GM23248 (cell line): ENCODE measurements around the gene TRAPPC2. TPM values are rescaled to one million over a fixed set of nuclear protein-coding genes. Genes with fewer than 3 reads are reported as not detected.
A peak's percentile ranks its signal among the peaks of the same experiment; 100 is the strongest.

Experiments used
- DNase-seq: peaks from one replicate; pipeline ENCODE4 v3.0.0-alpha.2; 2015
- H2AFZ ChIP-seq: fragments of 200-600 bp; sonication (generic); 2 replicates; pipeline ENCODE4 v1.6.1; 2016; ENCODE audit warnings: antibody characterized with exemption
- H3F3A ChIP-seq: fragments of 200-600 bp; sonication (generic); 2 replicates; pipeline ENCODE4 v1.6.1; 2016; ENCODE audit warnings: mild to moderate bottlenecking, antibody characterized with exemption, mixed run types; ENCODE audit not compliant: insufficient read depth
- H3K27ac ChIP-seq: fragments of 200-600 bp; sonication (generic); 2 replicates; pipeline ENCODE4 v1.5.1; 2016; ENCODE audit warnings: mild to moderate bottlenecking
- H3K27me3 ChIP-seq: fragments of 200-600 bp; sonication (generic); replicated peaks from 2 replicates; pipeline ENCODE4 v1.6.1; 2016; ENCODE audit warnings: mild to moderate bottlenecking; ENCODE audit not compliant: insufficient read depth
- H3K36me3 ChIP-seq: fragments of 200-600 bp; sonication (generic); 2 replicates; pipeline ENCODE4 v1.6.1; 2016; ENCODE audit warnings: low read depth, mild to moderate bottlenecking
- H3K4me1 ChIP-seq: fragments of 200-600 bp; sonication (generic); 2 replicates; pipeline ENCODE4 v1.6.1; 2016; ENCODE audit warnings: mild to moderate bottlenecking; ENCODE audit not compliant: insufficient read depth
- H3K4me2 ChIP-seq: fragments of 200-600 bp; sonication (generic); one replicate; pipeline ENCODE4 v1.6.1; 2016; ENCODE audit warnings: mild to moderate bottlenecking; ENCODE audit not compliant: unreplicated experiment
- H3K4me3 ChIP-seq: fragments of 200-600 bp; sonication (generic); 2 replicates; pipeline ENCODE4 v1.5.1; 2016; ENCODE audit warnings: mild to moderate bottlenecking
- H3K79me2 ChIP-seq: fragments of 200-600 bp; sonication (generic); 2 replicates; pipeline ENCODE4 v1.6.1; 2016; ENCODE audit warnings: mild to moderate bottlenecking; ENCODE audit not compliant: insufficient read depth
- H3K9ac ChIP-seq: fragments of 200-600 bp; sonication (generic); 2 replicates; pipeline ENCODE4 v1.6.1; 2016; ENCODE audit warnings: mild to moderate bottlenecking
- H3K9me2 ChIP-seq: fragments of 200-600 bp; sonication (generic); 2 replicates; pipeline ENCODE4 v1.6.1; 2016; ENCODE audit warnings: mixed run types, mild to moderate bottlenecking, moderate library complexity; ENCODE audit not compliant: insufficient read depth
- H3K9me3 ChIP-seq: fragments of 200-600 bp; sonication (generic); one replicate; pipeline ENCODE4 v1.6.1; 2017; ENCODE audit warnings: low read depth
- H4K20me1 ChIP-seq: fragments of 200-600 bp; sonication (generic); 2 replicates; pipeline ENCODE4 v1.6.0; 2016; ENCODE audit not compliant: insufficient read depth
- EZH2 ChIP-seq: fragments of 200-600 bp; sonication (generic); IDR thresholded peaks from 2 replicates; pipeline ENCODE4 v1.6.1; 2018; ENCODE audit warnings: antibody characterized with exemption, mild to moderate bottlenecking; ENCODE audit not compliant: insufficient read depth, poor library complexity, severe bottlenecking
- EZH2phosphoT487 ChIP-seq: fragments of 200-600 bp; sonication (generic); IDR thresholded peaks from 2 replicates; pipeline ENCODE4 v1.6.1; 2018; ENCODE audit warnings: antibody characterized with exemption, moderate library complexity, mild to moderate bottlenecking, low read depth; ENCODE audit not compliant: insufficient read depth
- WGBS, 2 experiments: methylation state at CpG; one replicate each; pipeline ENCODE4 v1.1.6; 2015 to 2017; ENCODE audit warnings: low lambda C conversion rate in 2 of 2, low coverage in 1 of 2; ENCODE audit errors: missing lambda C conversion rate in 2 of 2; 5-methylcytosine and 5-hydroxymethylcytosine counted together
- in situ Hi-C: fragments of 300-500 bp; cut with MboI; formaldehyde crosslinking; loops from 2 replicates; pipeline ENCODE4 v1.15.0; 2020
- polyA plus RNA-seq: library from polyadenylated mRNA; unstranded; fragments of >200 nt; fragmentation: Nextera tagmentation; extraction: Ambion mirVana; gene quantifications from 2 replicates; pipeline ENCODE4 v1.2.1, GENCODE V29; 2016
- total RNA-seq: library from RNA; depleted of rRNA; stranded (reverse); fragments of >200 nt; shearing (Covaris generic); gene quantifications from 2 replicates; pipeline ENCODE4 v1.2.3, GENCODE V29; 2014

The TRAPPC2 gene
- total and polyA plus RNA-seq, 2 experiments from 2014 or later: 10.4 to 12.0 TPM

DNA sequence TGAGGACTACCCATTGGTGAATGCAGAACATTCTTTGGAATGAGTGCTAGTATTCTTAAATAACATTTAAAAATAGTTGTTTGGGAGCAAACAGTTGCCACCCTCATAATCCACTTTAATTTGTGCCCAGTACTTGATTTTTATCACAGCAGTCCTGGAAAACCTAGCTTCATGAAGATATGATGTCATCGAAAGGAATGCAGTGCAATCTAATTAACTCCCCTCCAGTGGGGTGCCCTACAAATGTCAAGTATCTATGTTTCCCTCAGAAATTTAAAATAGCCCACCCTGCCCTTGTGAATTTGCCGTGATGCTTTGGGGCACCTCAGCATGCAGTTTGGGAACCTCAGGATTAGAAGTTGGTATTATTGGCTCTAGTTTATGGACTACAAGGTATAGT is 40.1 kb downstream of the TRAPPC2 start:
- Histone ChIP-seq H3K9me2 (no peaks in the 10 kb centered on the region), H3K27ac (peak overlapping the region; percentile 33; the same call in 1 of the 2 replicates), H3K9me3 (no peaks in the 10 kb centered on the region), H3K79me2 (peaks cover 100% of the 10 kb centered on the region), H3K36me3 (no peaks in the 10 kb centered on the region), H4K20me1 (peaks cover 7% of the 10 kb centered on the region; the same call in 1 of the 2 replicates), H3K4me3 (no peak overlapping the region), H3K9ac (peak overlapping the region; percentile 14; the same call in 1 of the 2 replicates), H2AFZ (no peak overlapping the region), H3F3A (no peaks in the 10 kb centered on the region), H3K4me2 (peak overlapping the region; percentile 42), H3K4me1 (peaks cover 43% of the 10 kb centered on the region), H3K27me3 (no peaks in the 10 kb centered on the region)
- TF ChIP-seq EZH2 (no peak), EZH2phosphoT487 (no peak)
- in situ Hi-C loops: no loop called here
- DNase-seq: peak; percentile 35
- 43 to 53% methylated on average over 2 of the region's 2 CpGs for WGBS, 2 experiments

DNA sequence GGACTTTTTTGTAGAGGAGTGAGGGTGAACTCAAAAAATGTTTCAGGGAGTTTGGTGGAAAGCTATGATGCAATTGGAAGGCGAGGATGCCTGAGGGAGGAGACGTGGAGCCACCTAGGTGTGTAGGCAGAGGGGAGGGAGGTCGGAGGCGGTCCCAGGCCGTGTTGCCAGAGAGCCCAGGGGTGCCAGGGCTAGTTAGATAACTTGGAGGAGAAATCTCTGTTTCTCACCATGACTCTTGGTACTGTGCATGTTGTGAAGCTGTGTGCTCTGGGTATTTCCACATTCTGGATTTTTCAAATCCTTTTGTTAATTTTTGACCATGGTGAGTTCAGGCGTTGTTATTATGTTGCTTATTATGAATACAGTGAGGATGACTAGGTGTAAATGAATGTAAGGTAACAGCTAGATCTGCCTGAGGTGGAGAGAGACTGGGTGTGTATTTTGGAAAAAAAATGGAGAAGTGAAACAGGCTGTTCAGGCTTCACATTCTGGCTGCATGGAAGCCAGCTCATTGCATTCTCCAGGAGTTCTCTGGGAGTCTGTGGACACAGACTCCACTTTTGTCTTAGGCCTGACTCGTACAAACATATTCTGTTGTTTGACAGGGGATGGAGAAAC is 41.0 kb downstream of the TRAPPC2 start:
- H3K9me3 ChIP-seq: no peaks in the 10 kb centered on the region
- H3K79me2 ChIP-seq: peaks cover 94% of the 10 kb centered on the region
- DNase-seq: peak; percentile 31
- no peak overlapping the region for H2AFZ ChIP-seq
- peak overlapping the region; percentile 27 for H3K4me2 ChIP-seq
- in situ Hi-C loops: no loop called here
- H4K20me1 ChIP-seq: peaks cover 7% of the 10 kb centered on the region; the same call in 1 of the 2 replicates
- TF ChIP-seq EZH2 (no peak), EZH2phosphoT487 (no peak)
- H3K9ac ChIP-seq: peak overlapping the region; percentile 14; the same call in 1 of the 2 replicates
- no peaks in the 10 kb centered on the region for H3F3A ChIP-seq
- 65 to 68% methylated on average over 7 of the region's 7 CpGs for WGBS, 2 experiments
- H3K4me1 ChIP-seq: peaks cover 34% of the 10 kb centered on the region
- no peaks in the 10 kb centered on the region for H3K27me3 ChIP-seq
- H3K36me3 ChIP-seq: no peaks in the 10 kb centered on the region
- no peaks in the 10 kb centered on the region for H3K9me2 ChIP-seq
- peak overlapping the region; percentile 33 for H3K27ac ChIP-seq
- no peak overlapping the region; the same call in 1 of the 2 replicates for H3K4me3 ChIP-seq

DNA sequence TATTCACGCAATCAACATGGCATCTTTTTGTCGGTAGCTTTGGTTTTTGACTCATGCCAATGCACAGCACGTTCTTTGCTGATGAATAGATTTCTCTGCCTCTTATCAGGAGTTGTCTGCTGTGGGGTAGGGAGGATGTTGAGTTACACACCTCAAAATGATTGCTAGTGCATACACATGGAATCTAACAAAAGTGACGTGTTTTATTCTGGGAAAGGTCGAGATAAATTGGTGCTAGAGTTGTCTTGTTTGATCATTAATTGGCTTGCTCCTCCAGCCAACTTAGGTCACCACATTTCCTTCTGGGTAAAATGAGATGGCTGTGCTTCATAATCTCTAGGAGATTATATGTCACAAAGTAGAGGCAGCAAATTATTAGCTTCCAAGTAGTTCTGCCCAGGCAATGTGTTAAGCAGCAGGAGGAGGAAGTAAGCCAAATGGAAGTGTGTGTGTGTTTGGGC is 41.6 kb downstream of the TRAPPC2 start:
- H3K9ac ChIP-seq: no peak overlapping the region
- no peaks in the 10 kb centered on the region for H3K9me3 ChIP-seq
- H3K36me3 ChIP-seq: no peaks in the 10 kb centered on the region
- TF ChIP-seq EZH2 (no peak), EZH2phosphoT487 (no peak)
- peaks cover 89% of the 10 kb centered on the region for H3K79me2 ChIP-seq
- in situ Hi-C loops: no loop called here
- no peak overlapping the region for H2AFZ ChIP-seq
- H4K20me1 ChIP-seq: peaks cover 7% of the 10 kb centered on the region; the same call in 1 of the 2 replicates
- H3K27ac ChIP-seq: 0 out of 2 replicates have a peak overlapping the region, but pooled peaks have one; percentile 33
- H3K4me1 ChIP-seq: peaks cover 28% of the 10 kb centered on the region
- no peaks in the 10 kb centered on the region for H3K9me2 ChIP-seq
- H3K4me2 ChIP-seq: no peak overlapping the region
- WGBS, 2 experiments: 64 to 65% methylated on average over 5 of the region's 5 CpGs
- DNase-seq: no peak
- H3K4me3 ChIP-seq: no peak overlapping the region
- no peaks in the 10 kb centered on the region for H3K27me3 ChIP-seq
- H3F3A ChIP-seq: no peaks in the 10 kb centered on the region

DNA sequence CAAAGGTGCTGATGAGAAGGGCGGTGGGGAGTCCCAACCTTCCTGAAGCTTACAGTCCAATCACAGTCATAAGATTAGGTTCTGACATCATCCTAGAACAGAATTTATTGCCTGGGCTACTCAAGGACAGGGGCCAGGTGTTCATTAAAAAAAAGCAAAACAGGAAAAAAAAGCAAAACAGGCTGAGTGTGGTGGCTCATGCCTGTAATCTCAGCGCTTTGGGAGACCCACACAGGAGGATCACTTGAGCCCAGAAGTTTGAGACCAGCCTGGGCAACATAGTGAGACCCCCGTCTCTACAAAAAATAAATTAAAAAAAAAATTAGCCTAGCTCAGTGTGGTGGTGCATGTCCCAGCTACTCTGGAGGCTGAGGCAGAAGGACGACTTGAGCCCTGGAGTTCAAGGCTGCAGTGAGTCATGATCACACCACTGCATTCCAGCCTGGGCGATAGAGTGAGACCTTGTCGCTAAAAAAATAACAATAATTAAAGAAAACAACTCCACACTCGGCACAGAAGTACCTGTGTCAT is 42.5 kb downstream of the TRAPPC2 start:
- Histone ChIP-seq H4K20me1 (peaks cover 7% of the 10 kb centered on the region; the same call in 1 of the 2 replicates), H2AFZ (no peak overlapping the region), H3K9me3 (no peaks in the 10 kb centered on the region), H3K9me2 (no peaks in the 10 kb centered on the region), H3F3A (no peaks in the 10 kb centered on the region), H3K36me3 (no peaks in the 10 kb centered on the region), H3K9ac (no peak overlapping the region), H3K4me3 (no peak overlapping the region), H3K4me2 (no peak overlapping the region), H3K4me1 (peaks cover 22% of the 10 kb centered on the region), H3K79me2 (peaks cover 80% of the 10 kb centered on the region), H3K27me3 (no peaks in the 10 kb centered on the region), H3K27ac (no peak overlapping the region)
- TF ChIP-seq EZH2 (no peak), EZH2phosphoT487 (no peak)
- in situ Hi-C loops: no loop called here
- DNase-seq: no peak
- 77 to 79% methylated on average over 7 of the region's 7 CpGs for WGBS, 2 experiments
